ENCODE measurements around the gene SHB.

DNA sequence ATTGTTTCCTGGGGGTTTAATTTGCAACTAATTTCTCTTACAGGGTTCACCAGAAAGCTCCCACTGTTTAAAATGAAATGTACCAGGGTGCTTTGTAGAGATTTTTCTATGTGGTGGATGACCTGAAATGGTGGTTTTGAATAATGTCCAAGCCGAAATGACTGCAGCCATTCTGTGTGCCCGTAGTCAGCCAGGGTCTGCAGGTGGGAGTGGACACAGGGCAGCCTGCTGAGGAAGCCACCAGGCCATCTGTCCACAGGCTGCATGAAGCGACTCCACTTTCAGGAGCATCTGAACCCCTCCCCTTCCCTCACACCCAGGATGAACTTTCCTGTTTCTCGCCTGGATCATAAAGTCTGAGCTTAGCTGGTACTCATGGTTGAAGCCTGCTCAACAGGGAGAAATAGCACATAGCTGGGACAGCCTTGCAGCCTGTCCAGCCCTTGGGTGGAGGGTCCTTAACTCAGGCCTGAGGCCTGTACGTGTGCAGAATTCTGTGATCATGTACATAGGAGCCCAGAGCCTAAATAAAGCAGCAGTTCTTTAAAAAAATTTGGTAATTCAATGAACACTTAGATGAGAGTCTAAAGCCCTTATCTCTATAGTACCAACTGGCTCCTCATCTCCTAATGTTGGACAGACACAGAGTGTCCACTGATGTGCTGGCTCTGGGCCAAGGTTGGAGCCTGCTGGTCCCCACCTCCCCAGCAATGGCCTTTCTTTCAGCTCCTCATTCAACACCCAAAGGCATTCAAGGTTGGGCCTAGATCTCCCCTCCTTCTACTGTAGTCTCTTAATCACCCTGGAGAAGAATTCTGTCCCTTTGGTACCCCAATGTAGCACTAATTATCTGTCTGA, 72.8 kb downstream of the SHB start:
- TF ChIP-seq, protein P1, sequence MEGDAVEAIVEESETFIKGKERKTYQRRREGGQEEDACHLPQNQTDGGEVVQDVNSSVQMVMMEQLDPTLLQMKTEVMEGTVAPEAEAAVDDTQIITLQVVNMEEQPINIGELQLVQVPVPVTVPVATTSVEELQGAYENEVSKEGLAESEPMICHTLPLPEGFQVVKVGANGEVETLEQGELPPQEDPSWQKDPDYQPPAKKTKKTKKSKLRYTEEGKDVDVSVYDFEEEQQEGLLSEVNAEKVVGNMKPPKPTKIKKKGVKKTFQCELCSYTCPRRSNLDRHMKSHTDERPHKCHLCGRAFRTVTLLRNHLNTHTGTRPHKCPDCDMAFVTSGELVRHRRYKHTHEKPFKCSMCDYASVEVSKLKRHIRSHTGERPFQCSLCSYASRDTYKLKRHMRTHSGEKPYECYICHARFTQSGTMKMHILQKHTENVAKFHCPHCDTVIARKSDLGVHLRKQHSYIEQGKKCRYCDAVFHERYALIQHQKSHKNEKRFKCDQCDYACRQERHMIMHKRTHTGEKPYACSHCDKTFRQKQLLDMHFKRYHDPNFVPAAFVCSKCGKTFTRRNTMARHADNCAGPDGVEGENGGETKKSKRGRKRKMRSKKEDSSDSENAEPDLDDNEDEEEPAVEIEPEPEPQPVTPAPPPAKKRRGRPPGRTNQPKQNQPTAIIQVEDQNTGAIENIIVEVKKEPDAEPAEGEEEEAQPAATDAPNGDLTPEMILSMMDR (IDR thresholded peaks at IDR 0.05), result no peak
- no peak for TF ChIP-seq POLR2A (IDR thresholded peaks at IDR 0.05)

Data from thyroid gland (tissue), 4 donors.